ENCODE measurements around the gene SLC23A1.

DNA sequence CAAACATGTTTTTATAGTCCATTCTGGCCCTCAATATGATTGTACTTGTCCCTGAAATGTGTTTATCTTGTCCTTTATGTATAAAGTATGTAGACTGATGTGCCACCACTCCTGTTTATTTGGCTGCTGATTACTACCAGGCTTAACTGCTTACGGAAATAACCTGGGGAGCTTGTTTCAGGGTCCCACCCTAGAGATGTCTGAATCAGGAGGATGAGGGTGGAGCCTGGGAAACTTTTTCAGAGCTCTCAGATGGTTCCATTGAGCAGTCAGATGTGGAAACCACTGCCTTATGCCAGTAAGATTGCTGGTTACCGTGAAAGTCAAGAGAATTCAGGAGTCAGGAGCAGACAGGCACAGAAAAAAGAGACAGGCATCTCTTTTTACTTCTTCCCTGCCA is 19.2 kb downstream of the SLC23A1 start:
- TF ChIP-seq CTCF (IDR thresholded peaks at IDR 0.05; ENCODE audit: insufficient read depth, low read depth, low read length) (no peak), EZH2 (IDR thresholded peaks at IDR 0.05; ENCODE audit: insufficient read depth, low read length) (no peak)
